Measurements from ENCODE around the gene CAPN12. TPM values are rescaled to one million over a fixed set of nuclear protein-coding genes. Genes with fewer than 3 reads are reported as not detected.

CAPN12 gene
- polyA plus RNA-seq, 1 of the 3 experiments (the other 2 are of a cell fraction) = 3.0 TPM

- POLR2A ChIA-PET = interaction anchor here (0.8 kb wide), 1 partner anchor 188 kb away, joined by 3 read pairs; no protein-coding TSS in a partner anchor
- no peak overlapping the region for H3K4me2 ChIP-seq
These were observed 11.1 kb downstream of the CAPN12 start for GRCh38 chr19:38733241-38733492.

GRCh38 chr19:38731654-38732301 lies 12.5 kb downstream of the CAPN12 start:
- no peak for TF ChIP-seq CHD2 (IDR thresholded peaks at IDR 0.05; ENCODE audit: low read length, partially characterized antibody)
- no peak for TF ChIP-seq SIN3A (IDR thresholded peaks at IDR 0.05; ENCODE audit: borderline replicate concordance, low read depth, low read length)
- TF ChIP-seq RCOR1 (IDR thresholded peaks at IDR 0.05; ENCODE audit: low read length) = no peak
- TF ChIP-seq SMC3 (IDR thresholded peaks at IDR 0.05; ENCODE audit: low read depth, low read length) = no peak
- TF ChIP-seq RAD21 (IDR thresholded peaks at IDR 0.05; ENCODE audit: low read length) = no peak
- H3K9me2 ChIP-seq = no peaks in the 10 kb centered on the region
- H3F3A ChIP-seq (replicated peaks; ENCODE audit: insufficient read depth) = peaks cover 53% of the 10 kb centered on the region
- H4K20me1 ChIP-seq (ENCODE audit: insufficient read depth) = peaks cover 10% of the 10 kb centered on the region; the same call in 1 of the 2 replicates
- H3K4me3 ChIP-seq (ENCODE audit: low read depth in 2 of 2, low read length in 1 of 2) = no peak overlapping the region
- peaks cover 23 to 44% of the 10 kb centered on the region in 2 experiments for H3K36me3 ChIP-seq (replicated peaks in 1 of 2; ENCODE audit: control insufficient read depth in 1 of 2, insufficient read depth in 2 of 2, low read length in 1 of 2)
- H3K9me3 ChIP-seq = no peaks in the 10 kb centered on the region
- H3K9ac ChIP-seq = no peak overlapping the region
- H3K27me3 ChIP-seq (ENCODE audit: insufficient read depth) = no peaks in the 10 kb centered on the region
- H3K4me1 ChIP-seq (ENCODE audit: control insufficient read depth in 1 of 2, insufficient read depth in 2 of 2, low read depth in 1 of 2, low read length in 1 of 2) = peaks cover 7 to 12% of the 10 kb centered on the region in 2 experiments; a peak in 3 of 4 replicates
- CTCF ChIA-PET = interaction anchor here (0.6 kb wide), 1 partner anchor 230 kb away, joined by 3 read pairs; no protein-coding TSS in a partner anchor
- no peak overlapping the region for H3K4me2 ChIP-seq
- H3K27ac ChIP-seq (ENCODE audit: low read depth in 2 of 2, low read length in 1 of 2) = peak overlapping the region in 1 of 2 experiments; percentile 40; a peak in 1 of 4 replicates
- WGBS (ENCODE audit: low lambda C conversion rate) = 85% methylated on average over 10 of the region's 10 CpGs
- H3K79me2 ChIP-seq (ENCODE audit: insufficient read depth) = no peaks in the 10 kb centered on the region; the same call in 1 of the 2 replicates
- POLR2A ChIA-PET = no interaction called here
- no peak overlapping the region for H2AFZ ChIP-seq (ENCODE audit: low read depth)
- DNase-seq = no peak

More at GRCh38 chr19:38733241-38733492, 11.1 kb downstream of the CAPN12 start:
- H3K4me3 ChIP-seq (ENCODE audit: low read depth in 2 of 2, low read length in 1 of 2) = no peak overlapping the region
- DNase-seq = no peak
- H2AFZ ChIP-seq (ENCODE audit: low read depth) = no peak overlapping the region
- no peaks in the 10 kb centered on the region for H3K27me3 ChIP-seq (ENCODE audit: insufficient read depth)
- no peaks in the 10 kb centered on the region for H3K79me2 ChIP-seq (ENCODE audit: insufficient read depth)
- peaks cover 21 to 30% of the 10 kb centered on the region in 2 experiments for H3K36me3 ChIP-seq (replicated peaks in 1 of 2; ENCODE audit: control insufficient read depth in 1 of 2, insufficient read depth in 2 of 2, low read length in 1 of 2)
- H3F3A ChIP-seq (replicated peaks; ENCODE audit: insufficient read depth) = peaks cover 53% of the 10 kb centered on the region
- CTCF ChIA-PET = interaction anchor here (1.0 to 2.7 kb wide), 5 partner anchors 9 to 218 kb away, joined by 3 to 16 read pairs (median 4); partner anchors contain the start of genes MRPS12 and SARS2
- peaks cover 10% of the 10 kb centered on the region; the same call in 1 of the 2 replicates for H4K20me1 ChIP-seq (ENCODE audit: insufficient read depth)
- peaks cover 7 to 12% of the 10 kb centered on the region in 2 experiments; a peak in 3 of 4 replicates for H3K4me1 ChIP-seq (ENCODE audit: control insufficient read depth in 1 of 2, insufficient read depth in 2 of 2, low read depth in 1 of 2, low read length in 1 of 2)
- H3K27ac ChIP-seq (ENCODE audit: low read depth in 2 of 2, low read length in 1 of 2) = peak overlapping the region in 1 of 2 experiments; percentile 40; a peak in 1 of 4 replicates
- 100% methylated on average over 1 of the region's 1 CpG for WGBS (ENCODE audit: low lambda C conversion rate)
- H3K9me3 ChIP-seq = no peaks in the 10 kb centered on the region
- no peak overlapping the region for H3K9ac ChIP-seq
- TF ChIP-seq GABPA (IDR thresholded peaks at IDR 0.05; ENCODE audit: low read depth) (no peak), FOSL2 (IDR thresholded peaks at IDR 0.05; ENCODE audit: borderline replicate concordance, low read depth) (no peak), PBX3 (IDR thresholded peaks at IDR 0.05) (no peak), YY1 (IDR thresholded peaks at IDR 0.05; ENCODE audit: low read depth) (no peak)
- H3K9me2 ChIP-seq = no peaks in the 10 kb centered on the region
